ENCODE data around the gene NPR3.
A peak's percentile ranks its signal among the peaks of the same experiment; 100 is the strongest.

The NPR3 gene

GRCh38 chr5:32785611-32786254 is 74.6 kb downstream of the NPR3 start:
- Histone ChIP-seq H2AK5ac (ENCODE audit: low read length, severe bottlenecking) (no peak overlapping the region), H3K9ac (ENCODE audit: low read length) (no peak overlapping the region), H3K18ac (ENCODE audit: low read depth in 1 of 2, low read length in 2 of 2) (no peak overlapping the region), H4K8ac (ENCODE audit: low read length) (no peak overlapping the region), H3K23ac (ENCODE audit: low read length in 2 of 2) (no peak overlapping the region), H3K4me2 (ENCODE audit: low read length, poor library complexity, severe bottlenecking) (no peak overlapping the region), H3K14ac (ENCODE audit: low read length in 2 of 2) (no peak overlapping the region), H3K79me1 (replicated peaks; ENCODE audit: low read length, poor library complexity, severe bottlenecking) (no peaks in the 10 kb centered on the region), H2BK15ac (ENCODE audit: low read depth, poor library complexity, severe bottlenecking) (no peak overlapping the region), H3K9me3 (ENCODE audit: control insufficient read depth, low read length) (no peaks in the 10 kb centered on the region), H4K91ac (ENCODE audit: low read length) (no peak overlapping the region), H2BK120ac (ENCODE audit: low read depth, low read length) (no peak overlapping the region), H2AFZ (ENCODE audit: low read depth, low read length) (no peak overlapping the region), H3K36me3 (ENCODE audit: control insufficient read depth in 1 of 2, insufficient read depth in 2 of 2, low read depth in 1 of 2, low read length in 2 of 2) (no peaks in the 10 kb centered on the region), H3K27ac (ENCODE audit: low read length, poor library complexity, severe bottlenecking) (no peak overlapping the region), H3K27me3 (ENCODE audit: control insufficient read depth in 1 of 2, insufficient read depth in 1 of 2, low read length in 2 of 2) (no peaks in the 10 kb centered on the region), H3K4me3 (ENCODE audit: insufficient read depth in 1 of 2, low read depth in 1 of 2, low read length in 2 of 2) (no peak overlapping the region), H3K4me1 (ENCODE audit: control insufficient read depth, insufficient read depth, low read depth, low read length) (no peaks in the 10 kb centered on the region), H2BK5ac (ENCODE audit: low read depth, low read length, poor library complexity, severe bottlenecking) (no peak overlapping the region), H2BK12ac (ENCODE audit: low read length in 2 of 2) (no peak overlapping the region), H3K4ac (ENCODE audit: low read depth in 1 of 2, low read length in 2 of 2) (no peak overlapping the region)
- peak; percentile 21 for DNase-seq
- WGBS, result 70% methylated on average over 3 of the region's 3 CpGs

GRCh38 chr5:32786311-32786710 is 75.2 kb downstream of the NPR3 start:
- no peaks in the 10 kb centered on the region for H3K27me3 ChIP-seq (ENCODE audit: control insufficient read depth in 1 of 2, insufficient read depth in 1 of 2, low read length in 2 of 2)
- no peak for DNase-seq
- H3K9me3 ChIP-seq (ENCODE audit: control insufficient read depth, low read length), result no peaks in the 10 kb centered on the region
- H2BK12ac ChIP-seq (ENCODE audit: low read length in 2 of 2), result no peak overlapping the region
- H3K23ac ChIP-seq (ENCODE audit: low read length in 2 of 2), result no peak overlapping the region
- H3K4ac ChIP-seq (ENCODE audit: low read depth in 1 of 2, low read length in 2 of 2), result no peak overlapping the region
- H3K9ac ChIP-seq (ENCODE audit: low read length), result no peak overlapping the region
- H2AK5ac ChIP-seq (ENCODE audit: low read length, severe bottlenecking), result no peak overlapping the region
- H2BK120ac ChIP-seq (ENCODE audit: low read depth, low read length), result no peak overlapping the region
- no peaks in the 10 kb centered on the region for H3K36me3 ChIP-seq (ENCODE audit: control insufficient read depth in 1 of 2, insufficient read depth in 2 of 2, low read depth in 1 of 2, low read length in 2 of 2)
- WGBS, result no CpG with 5 or more reads among the region's 4 CpGs
- H3K79me1 ChIP-seq (replicated peaks; ENCODE audit: low read length, poor library complexity, severe bottlenecking), result no peaks in the 10 kb centered on the region
- H3K4me2 ChIP-seq (ENCODE audit: low read length, poor library complexity, severe bottlenecking), result no peak overlapping the region
- H4K8ac ChIP-seq (ENCODE audit: low read length), result no peak overlapping the region
- no peak overlapping the region for H2BK15ac ChIP-seq (ENCODE audit: low read depth, poor library complexity, severe bottlenecking)
- no peak overlapping the region for H3K4me3 ChIP-seq (ENCODE audit: insufficient read depth in 1 of 2, low read depth in 1 of 2, low read length in 2 of 2)
- no peak overlapping the region for H4K91ac ChIP-seq (ENCODE audit: low read length)
- no peak overlapping the region for H3K27ac ChIP-seq (ENCODE audit: low read length, poor library complexity, severe bottlenecking)
- no peak overlapping the region for H2BK5ac ChIP-seq (ENCODE audit: low read depth, low read length, poor library complexity, severe bottlenecking)
- no peak overlapping the region for H2AFZ ChIP-seq (ENCODE audit: low read depth, low read length)
- H3K4me1 ChIP-seq (ENCODE audit: control insufficient read depth, insufficient read depth, low read depth, low read length), result peaks cover 2% of the 10 kb centered on the region
- no peak overlapping the region for H3K18ac ChIP-seq (ENCODE audit: low read depth in 1 of 2, low read length in 2 of 2)
- H3K14ac ChIP-seq (ENCODE audit: low read length in 2 of 2), result no peak overlapping the region

DNA sequence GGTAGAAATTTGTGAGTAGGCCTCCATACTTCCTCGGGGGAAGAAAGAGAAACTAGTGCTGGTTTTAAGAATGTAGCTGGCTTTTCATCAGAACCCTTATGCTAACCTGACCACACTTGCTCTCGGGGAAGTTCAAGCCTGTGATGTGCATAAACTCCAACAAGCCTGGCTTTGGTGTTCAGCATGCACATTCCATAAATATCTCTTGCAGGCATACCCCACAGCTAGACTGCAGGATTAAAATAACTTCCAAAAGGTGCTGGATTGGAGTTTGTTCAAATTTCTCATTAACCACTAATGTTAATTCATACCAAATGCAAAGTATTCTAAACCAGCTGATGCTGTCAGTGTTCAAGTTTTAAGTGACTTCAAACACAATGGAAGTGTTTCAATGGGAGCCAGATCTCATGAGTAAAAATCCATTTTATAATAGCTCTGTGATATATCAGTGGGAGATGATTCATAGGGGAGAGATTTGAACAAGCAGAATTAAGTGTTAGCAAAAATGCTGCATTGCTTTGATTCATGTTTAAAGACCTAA is 79.4 kb downstream of the NPR3 start:
- H3K4me2 ChIP-seq (ENCODE audit: low read length, poor library complexity, severe bottlenecking), result no peak overlapping the region
- no peak overlapping the region for H3K4me3 ChIP-seq (ENCODE audit: insufficient read depth in 1 of 2, low read depth in 1 of 2, low read length in 2 of 2)
- no peak overlapping the region for H2AFZ ChIP-seq (ENCODE audit: low read depth, low read length)
- peak overlapping the region; percentile 39 for H3K27ac ChIP-seq (ENCODE audit: low read length, poor library complexity, severe bottlenecking)
- H2BK120ac ChIP-seq (ENCODE audit: low read depth, low read length), result no peak overlapping the region
- H2AK5ac ChIP-seq (ENCODE audit: low read length, severe bottlenecking), result no peak overlapping the region
- no peak for DNase-seq
- H2BK12ac ChIP-seq (ENCODE audit: low read length in 2 of 2), result no peak overlapping the region
- no peak overlapping the region for H2BK15ac ChIP-seq (ENCODE audit: low read depth, poor library complexity, severe bottlenecking)
- no peak overlapping the region for H4K8ac ChIP-seq (ENCODE audit: low read length)
- no peak overlapping the region for H3K9ac ChIP-seq (ENCODE audit: low read length)
- H3K18ac ChIP-seq (ENCODE audit: low read depth in 1 of 2, low read length in 2 of 2), result no peak overlapping the region
- WGBS, result 86% methylated on average over 2 of the region's 2 CpGs
- peaks cover 2% of the 10 kb centered on the region for H3K4me1 ChIP-seq (ENCODE audit: control insufficient read depth, insufficient read depth, low read depth, low read length)
- no peaks in the 10 kb centered on the region for H3K36me3 ChIP-seq (ENCODE audit: control insufficient read depth in 1 of 2, insufficient read depth in 2 of 2, low read depth in 1 of 2, low read length in 2 of 2)
- no peak overlapping the region for H3K4ac ChIP-seq (ENCODE audit: low read depth in 1 of 2, low read length in 2 of 2)
- no peak overlapping the region for H3K14ac ChIP-seq (ENCODE audit: low read length in 2 of 2)
- no peak overlapping the region for H4K91ac ChIP-seq (ENCODE audit: low read length)
- H3K79me1 ChIP-seq (replicated peaks; ENCODE audit: low read length, poor library complexity, severe bottlenecking), result no peaks in the 10 kb centered on the region
- H3K23ac ChIP-seq (ENCODE audit: low read length in 2 of 2), result no peak overlapping the region
- no peaks in the 10 kb centered on the region for H3K27me3 ChIP-seq (ENCODE audit: control insufficient read depth in 1 of 2, insufficient read depth in 1 of 2, low read length in 2 of 2)
- no peaks in the 10 kb centered on the region for H3K9me3 ChIP-seq (ENCODE audit: control insufficient read depth, low read length)
- H2BK5ac ChIP-seq (ENCODE audit: low read depth, low read length, poor library complexity, severe bottlenecking), result no peak overlapping the region

DNA sequence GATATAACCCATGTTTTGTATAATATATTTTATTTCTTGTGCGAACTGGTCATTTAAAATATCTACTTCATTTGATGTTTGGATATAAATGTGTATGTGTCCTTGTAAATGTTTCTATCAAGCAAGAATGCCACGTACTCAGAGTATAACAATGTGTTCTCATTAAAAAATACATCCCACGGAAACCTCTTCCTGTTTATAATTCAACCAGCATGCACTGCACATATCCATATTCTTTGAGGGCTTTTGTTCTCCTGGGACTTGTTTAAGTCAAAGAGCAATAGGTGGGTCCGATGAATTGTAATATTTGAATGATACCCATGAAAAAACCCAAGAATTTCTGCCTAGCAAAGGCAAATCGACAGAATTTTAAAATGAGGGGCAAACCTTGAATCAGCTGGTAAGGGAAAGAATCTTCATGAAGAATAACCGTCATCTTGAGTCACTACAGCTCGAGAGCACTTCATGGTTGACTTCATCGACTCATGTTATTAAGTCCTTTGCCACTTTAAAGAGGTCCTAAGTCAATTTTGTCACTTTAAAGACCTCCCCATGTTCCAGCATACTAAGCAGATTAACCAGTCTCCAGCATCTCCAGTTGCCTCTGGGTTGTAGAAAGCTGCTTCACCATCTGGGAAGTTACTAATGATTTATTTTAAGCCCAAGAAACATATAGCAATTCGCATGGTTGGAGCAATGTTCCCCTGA is 80.6 kb downstream of the NPR3 start:
- H2BK12ac ChIP-seq (ENCODE audit: low read length in 2 of 2), result no peak overlapping the region
- no peak overlapping the region for H2BK15ac ChIP-seq (ENCODE audit: low read depth, poor library complexity, severe bottlenecking)
- WGBS, result 76% methylated on average over 5 of the region's 9 CpGs
- H3K9me3 ChIP-seq (ENCODE audit: control insufficient read depth, low read length), result no peaks in the 10 kb centered on the region
- no peaks in the 10 kb centered on the region for H3K36me3 ChIP-seq (ENCODE audit: control insufficient read depth in 1 of 2, insufficient read depth in 2 of 2, low read depth in 1 of 2, low read length in 2 of 2)
- H3K23ac ChIP-seq (ENCODE audit: low read length in 2 of 2), result no peak overlapping the region
- H3K18ac ChIP-seq (ENCODE audit: low read depth in 1 of 2, low read length in 2 of 2), result no peak overlapping the region
- H3K4me1 ChIP-seq (ENCODE audit: control insufficient read depth, insufficient read depth, low read depth, low read length), result peaks cover 2% of the 10 kb centered on the region
- H3K27ac ChIP-seq (ENCODE audit: low read length, poor library complexity, severe bottlenecking), result no peak overlapping the region
- H3K4ac ChIP-seq (ENCODE audit: low read depth in 1 of 2, low read length in 2 of 2), result no peak overlapping the region
- no peak overlapping the region for H2AK5ac ChIP-seq (ENCODE audit: low read length, severe bottlenecking)
- no peak overlapping the region for H3K9ac ChIP-seq (ENCODE audit: low read length)
- no peak overlapping the region for H3K4me2 ChIP-seq (ENCODE audit: low read length, poor library complexity, severe bottlenecking)
- H3K27me3 ChIP-seq (ENCODE audit: control insufficient read depth in 1 of 2, insufficient read depth in 1 of 2, low read length in 2 of 2), result no peaks in the 10 kb centered on the region
- no peak overlapping the region for H4K8ac ChIP-seq (ENCODE audit: low read length)
- no peak overlapping the region for H2BK5ac ChIP-seq (ENCODE audit: low read depth, low read length, poor library complexity, severe bottlenecking)
- no peak overlapping the region for H3K14ac ChIP-seq (ENCODE audit: low read length in 2 of 2)
- no peak overlapping the region for H3K4me3 ChIP-seq (ENCODE audit: insufficient read depth in 1 of 2, low read depth in 1 of 2, low read length in 2 of 2)
- H2BK120ac ChIP-seq (ENCODE audit: low read depth, low read length), result no peak overlapping the region
- DNase-seq, result no peak
- H4K91ac ChIP-seq (ENCODE audit: low read length), result no peak overlapping the region
- no peak overlapping the region for H2AFZ ChIP-seq (ENCODE audit: low read depth, low read length)
- no peaks in the 10 kb centered on the region for H3K79me1 ChIP-seq (replicated peaks; ENCODE audit: low read length, poor library complexity, severe bottlenecking)

Data from mesenchymal stem cell (in vitro differentiated cells and primary cell).